Measurements from ENCODE around the gene NEFH.

- TF ChIP-seq CTCF (IDR thresholded peaks at IDR 0.05) (no peak), POLR2AphosphoS5 (IDR thresholded peaks at IDR 0.05) (no peak), POLR2A (IDR thresholded peaks at IDR 0.05) (no peak), EP300 (IDR thresholded peaks at IDR 0.05) (no peak)
Measured at GRCh38 chr22:29464581-29464980, 15.4 kb upstream of the NEFH start.

Data from sigmoid colon (tissue), 4 donors.